A549 (cell line): Measurements from ENCODE around the gene PGC.

Source experiments
- CBX2 ChIP-seq: fragments of 200-600 bp; sonication (generic); IDR thresholded peaks from 2 replicates; pipeline ENCODE4 v1.6.1; 2016; ENCODE audit warnings: low read depth, mild to moderate bottlenecking, borderline replicate concordance
- CEBPB ChIP-seq, 2 experiments: fragments of >200 bp in 1 of 2; sonication (Bioruptor Twin) in 1 of 2; formaldehyde crosslinking in 1 of 2; IDR thresholded peaks; 2 replicates each; pipeline ENCODE4 v1.6.1; 2012 to 2016
- CHD2 ChIP-seq: fragments of 150-350 bp; IDR thresholded peaks from 2 replicates; pipeline ENCODE4 v1.6.1; 2014; ENCODE audit warnings: low read length; ENCODE audit not compliant: partially characterized antibody
- CTCF ChIP-seq: fragments of >200 bp; sonication (Bioruptor Twin); formaldehyde crosslinking; IDR thresholded peaks from 3 replicates; pipeline ENCODE4 v1.5.1; 2016
- EHMT2 ChIP-seq: fragments of 200-600 bp; sonication (generic); IDR thresholded peaks from 2 replicates; pipeline ENCODE4 v1.6.1; 2016; ENCODE audit warnings: antibody characterized with exemption, low read depth, mild to moderate bottlenecking, moderate library complexity
- EP300 ChIP-seq, 2 experiments: fragments of >200 bp; sonication (Bioruptor Twin); formaldehyde crosslinking; IDR thresholded peaks; 2 replicates in 1 of 2; 3 replicates in 1 of 2; pipeline ENCODE4 v1.6.1; 2016 to 2017
- HOXB5 ChIP-seq: fragments of 250-450 bp; sonication (Bioruptor Pico); IDR thresholded peaks from 2 replicates; pipeline ENCODE4 v1.5.0; 2020; ENCODE audit warnings: mild to moderate bottlenecking, moderate library complexity
- MAX ChIP-seq: IDR thresholded peaks from 2 replicates; pipeline ENCODE4 v1.6.1; 2012
- PHF8 ChIP-seq: fragments of 200-600 bp; sonication (generic); IDR thresholded peaks from 2 replicates; pipeline ENCODE4 v1.6.1; 2016; ENCODE audit warnings: low read depth, mild to moderate bottlenecking, antibody characterized with exemption, moderate library complexity, borderline replicate concordance
- POLR2A ChIP-seq: IDR thresholded peaks from 2 replicates; pipeline ENCODE4 v1.6.1; 2012; ENCODE audit warnings: mild to moderate bottlenecking, low read length
- REST ChIP-seq: fragments of 200-600 bp; sonication (generic); IDR thresholded peaks from 2 replicates; pipeline ENCODE4 v1.6.1; 2016; ENCODE audit warnings: antibody characterized with exemption, mild to moderate bottlenecking, moderate library complexity
- RNF2 ChIP-seq: fragments of 200-600 bp; sonication (generic); IDR thresholded peaks from 2 replicates; pipeline ENCODE4 v1.6.1; 2016; ENCODE audit warnings: low read depth, mild to moderate bottlenecking, antibody characterized with exemption, moderate library complexity, borderline replicate concordance
- USF2 ChIP-seq: fragments of 450-650 bp; IDR thresholded peaks from 2 replicates; pipeline ENCODE4 v1.6.1; 2014; ENCODE audit warnings: antibody characterized with exemption

GRCh38 chr6:41740366-41741162 lies 6.6 kb downstream of the PGC start:
- TF ChIP-seq CEBPB (IDR thresholded peaks at IDR 0.05) (no peak), HOXB5 (CRISPR knock-in tag) (no peak), REST (no peak), EHMT2 (no peak), MAX (no peak), PHF8 (no peak), POLR2A (no peak), CBX2 (no peak), EP300 (IDR thresholded peaks at IDR 0.05) (no peak), CHD2 (no peak), CTCF (no peak), USF2 (no peak), RNF2 (no peak)
